ENCODE measurements around the gene RALGAPA2. TPM values are rescaled to one million over a fixed set of nuclear protein-coding genes. Genes with fewer than 3 reads are reported as not detected.

The RALGAPA2 gene
- polyA plus RNA-seq, 1 of the 3 experiments (the other 2 are of a cell fraction): 1.0 TPM

DNA sequence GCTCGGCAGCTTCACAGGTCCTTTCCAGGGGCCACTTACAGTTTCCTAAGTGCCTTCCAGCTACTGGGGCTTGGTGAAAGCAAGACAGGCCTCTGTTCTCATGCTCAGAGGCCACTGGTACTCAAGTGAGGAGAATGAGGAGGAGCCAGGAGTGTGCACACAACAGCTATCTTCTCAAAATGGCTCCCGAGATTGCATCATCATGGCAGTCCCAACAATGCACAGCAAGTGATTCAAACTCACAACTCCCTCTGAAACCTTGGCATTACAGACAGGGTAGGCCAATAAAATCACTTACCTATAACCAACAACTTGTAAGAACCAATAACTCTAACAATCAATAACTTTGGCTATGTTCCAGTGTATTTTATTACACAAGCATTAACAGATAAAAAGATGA lies 77.4 kb downstream of the RALGAPA2 start:
- Histone ChIP-seq H3F3A (replicated peaks; ENCODE audit: insufficient read depth) (no peaks in the 10 kb centered on the region), H3K36me3 (replicated peaks in 1 of 2; ENCODE audit: control insufficient read depth in 1 of 2, insufficient read depth in 2 of 2, low read length in 1 of 2) (peaks cover 0 to 5% of the 10 kb centered on the region in 2 experiments), H3K4me3 (ENCODE audit: low read depth in 2 of 2, low read length in 1 of 2) (no peak overlapping the region), H2AFZ (ENCODE audit: low read depth) (no peak overlapping the region), H3K9me2 (no peaks in the 10 kb centered on the region), H3K9me3 (no peaks in the 10 kb centered on the region), H3K9ac (no peak overlapping the region), H3K27me3 (ENCODE audit: insufficient read depth) (no peaks in the 10 kb centered on the region), H3K79me2 (ENCODE audit: insufficient read depth) (no peaks in the 10 kb centered on the region), H3K27ac (ENCODE audit: low read depth in 2 of 2, low read length in 1 of 2) (no peak overlapping the region), H3K4me1 (ENCODE audit: control insufficient read depth in 1 of 2, insufficient read depth in 2 of 2, low read depth in 1 of 2, low read length in 1 of 2) (peaks cover 0 to 3% of the 10 kb centered on the region in 2 experiments; a peak in 1 of 4 replicates), H3K4me2 (no peak overlapping the region), H4K20me1 (ENCODE audit: insufficient read depth) (no peaks in the 10 kb centered on the region)
- ChIA-PET POLR2A (no interaction called here), CTCF (no interaction called here)
- TF ChIP-seq, protein P1, sequence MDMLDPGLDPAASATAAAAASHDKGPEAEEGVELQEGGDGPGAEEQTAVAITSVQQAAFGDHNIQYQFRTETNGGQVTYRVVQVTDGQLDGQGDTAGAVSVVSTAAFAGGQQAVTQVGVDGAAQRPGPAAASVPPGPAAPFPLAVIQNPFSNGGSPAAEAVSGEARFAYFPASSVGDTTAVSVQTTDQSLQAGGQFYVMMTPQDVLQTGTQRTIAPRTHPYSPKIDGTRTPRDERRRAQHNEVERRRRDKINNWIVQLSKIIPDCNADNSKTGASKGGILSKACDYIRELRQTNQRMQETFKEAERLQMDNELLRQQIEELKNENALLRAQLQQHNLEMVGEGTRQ (IDR thresholded peaks at IDR 0.05; ENCODE audit: borderline replicate concordance, low read depth, low read length): no peak
- TF ChIP-seq USF1 (IDR thresholded peaks at IDR 0.05; ENCODE audit: borderline replicate concordance, low read depth) (no peak), GABPA (IDR thresholded peaks at IDR 0.05; ENCODE audit: low read depth) (no peak), TCF12 (IDR thresholded peaks at IDR 0.05) (no peak), CHD2 (IDR thresholded peaks at IDR 0.05; ENCODE audit: low read length, partially characterized antibody) (no peak), ZBTB33 (IDR thresholded peaks at IDR 0.05; ENCODE audit: borderline replicate concordance, low read depth) (no peak), RAD21 (IDR thresholded peaks at IDR 0.05; ENCODE audit: low read length) (no peak), IRF3 (IDR thresholded peaks at IDR 0.05; ENCODE audit: low read depth, low read length) (no peak), EZH2phosphoT487 (IDR thresholded peaks at IDR 0.05; ENCODE audit: borderline replicate concordance, low read depth) (no peak), MAX (IDR thresholded peaks at IDR 0.05; ENCODE audit: low read depth) (no peak), FOXJ3 (CRISPR knock-in tag; IDR thresholded peaks at IDR 0.05) (no peak), MEF2A (IDR thresholded peaks at IDR 0.05; ENCODE audit: borderline replicate concordance, low read depth) (no peak)
- DNase-seq: no peak
- 100% methylated on average over 2 of the region's 2 CpGs for WGBS (ENCODE audit: low lambda C conversion rate)

- Histone ChIP-seq H3K4me3 (ENCODE audit: low read depth in 2 of 2, low read length in 1 of 2) (no peak overlapping the region), H3K9me3 (no peaks in the 10 kb centered on the region), H3K79me2 (ENCODE audit: insufficient read depth) (no peaks in the 10 kb centered on the region), H3K4me2 (no peak overlapping the region), H3K36me3 (replicated peaks in 1 of 2; ENCODE audit: control insufficient read depth in 1 of 2, insufficient read depth in 2 of 2, low read length in 1 of 2) (peaks cover 0 to 5% of the 10 kb centered on the region in 2 experiments), H3K9ac (no peak overlapping the region), H3K9me2 (no peaks in the 10 kb centered on the region), H4K20me1 (ENCODE audit: insufficient read depth) (no peaks in the 10 kb centered on the region), H3F3A (replicated peaks; ENCODE audit: insufficient read depth) (no peaks in the 10 kb centered on the region), H3K27ac (ENCODE audit: low read depth in 2 of 2, low read length in 1 of 2) (no peak overlapping the region), H2AFZ (ENCODE audit: low read depth) (no peak overlapping the region), H3K27me3 (ENCODE audit: insufficient read depth) (no peaks in the 10 kb centered on the region), H3K4me1 (ENCODE audit: control insufficient read depth in 1 of 2, insufficient read depth in 2 of 2, low read depth in 1 of 2, low read length in 1 of 2) (no peaks in the 10 kb centered on the region)
- CTCF ChIA-PET: interaction anchor here (0.6 to 1.1 kb wide), 2 partner anchors 515 to 521 kb away, joined by 3 read pairs; no protein-coding TSS in a partner anchor
- WGBS (ENCODE audit: low lambda C conversion rate): 87% methylated on average over 2 of the region's 2 CpGs
- no peak for DNase-seq
- POLR2A ChIA-PET: no interaction called here
- TF ChIP-seq USF1 (IDR thresholded peaks at IDR 0.05; ENCODE audit: borderline replicate concordance, low read depth): no peak
- no peak for TF ChIP-seq RCOR1 (IDR thresholded peaks at IDR 0.05; ENCODE audit: low read length)
- no peak for TF ChIP-seq EP300 (IDR thresholded peaks at IDR 0.05; ENCODE audit: borderline replicate concordance in 1 of 2, low read depth in 1 of 2, low read length in 1 of 2)
- no peak for TF ChIP-seq GABPA (IDR thresholded peaks at IDR 0.05; ENCODE audit: low read depth)
- TF ChIP-seq POLR2AphosphoS5 (IDR thresholded peaks at IDR 0.05; ENCODE audit: low read depth, low read length): no peak
- no peak for TF ChIP-seq TCF12 (IDR thresholded peaks at IDR 0.05)
- no peak for TF ChIP-seq TEAD4 (IDR thresholded peaks at IDR 0.05; ENCODE audit: borderline replicate concordance, insufficient read depth)
- TF ChIP-seq YY1 (IDR thresholded peaks at IDR 0.05; ENCODE audit: low read depth): no peak
- TF ChIP-seq MAX (IDR thresholded peaks at IDR 0.05; ENCODE audit: low read depth): no peak
- no peak for TF ChIP-seq GATA2 (CRISPR knock-in tag; IDR thresholded peaks at IDR 0.05)
- no peak for TF ChIP-seq NFIC (IDR thresholded peaks at IDR 0.05; ENCODE audit: borderline replicate concordance)
- no peak for TF ChIP-seq JUND (IDR thresholded peaks at IDR 0.05)
Observed at GRCh38 chr20:20632644-20633043, 79.8 kb downstream of the RALGAPA2 start.
